IPS-20b (cell line): ENCODE measurements around the gene TPD52L1.

Source experiments
- H3K27ac ChIP-seq: one replicate; pipeline ENCODE4 v1.5.1; 2013; ENCODE audit warnings: low read length
- H3K27me3 ChIP-seq: 2 replicates; pipeline ENCODE4 v1.6.1; 2013; ENCODE audit warnings: mild to moderate bottlenecking, low read length, inconsistent platforms; ENCODE audit not compliant: insufficient read depth
- H3K36me3 ChIP-seq: 2 replicates; pipeline ENCODE4 v1.6.1; 2013; ENCODE audit warnings: low read depth, mild to moderate bottlenecking, inconsistent platforms, low read length, moderate library complexity; ENCODE audit not compliant: insufficient read depth
- H3K4me1 ChIP-seq: 2 replicates; pipeline ENCODE4 v1.6.1; 2013; ENCODE audit warnings: mild to moderate bottlenecking, control low read depth, inconsistent platforms, low read length, moderate library complexity; ENCODE audit not compliant: insufficient read depth
- H3K4me3 ChIP-seq: 2 replicates; pipeline ENCODE4 v1.5.1; 2013; ENCODE audit warnings: mild to moderate bottlenecking, low read length, inconsistent platforms
- H3K9ac ChIP-seq: 2 replicates; pipeline ENCODE4 v1.6.1; 2013; ENCODE audit warnings: low read depth, mild to moderate bottlenecking, inconsistent platforms, low read length, moderate library complexity
- H3K9me3 ChIP-seq: 2 replicates; pipeline ENCODE4 v1.6.1; 2013; ENCODE audit warnings: mild to moderate bottlenecking, low read depth, low read length, inconsistent platforms; ENCODE audit not compliant: insufficient read depth

Gene TPD52L1

GRCh38 chr6:125188037-125188436 lies 34.5 kb downstream of the TPD52L1 start:
- Histone ChIP-seq H3K9me3 (no peaks in the 10 kb centered on the region), H3K27me3 (no peaks in the 10 kb centered on the region), H3K4me1 (peaks cover 18% of the 10 kb centered on the region), H3K9ac (no peak overlapping the region), H3K36me3 (no peaks in the 10 kb centered on the region), H3K27ac (no peak overlapping the region), H3K4me3 (no peak overlapping the region)

GRCh38 chr6:125188594-125189203 lies 35.1 kb downstream of the TPD52L1 start:
- no peak overlapping the region for H3K9ac ChIP-seq

GRCh38 chr6:125189494-125189893 lies 35.9 kb downstream of the TPD52L1 start:
- H3K27ac ChIP-seq = no peak overlapping the region
- no peaks in the 10 kb centered on the region for H3K27me3 ChIP-seq
- H3K9ac ChIP-seq = no peak overlapping the region
- peaks cover 18% of the 10 kb centered on the region for H3K4me1 ChIP-seq
- H3K36me3 ChIP-seq = no peaks in the 10 kb centered on the region
- no peaks in the 10 kb centered on the region for H3K9me3 ChIP-seq
- no peak overlapping the region for H3K4me3 ChIP-seq

More at GRCh38 chr6:125188594-125189203, 35.1 kb downstream of the TPD52L1 start:
- no peaks in the 10 kb centered on the region for H3K27me3 ChIP-seq
- no peak overlapping the region for H3K27ac ChIP-seq
- H3K4me3 ChIP-seq = no peak overlapping the region
- peaks cover 18% of the 10 kb centered on the region for H3K4me1 ChIP-seq
- no peaks in the 10 kb centered on the region for H3K9me3 ChIP-seq
- no peaks in the 10 kb centered on the region for H3K36me3 ChIP-seq

- no peaks in the 10 kb centered on the region for H3K36me3 ChIP-seq
- no peak overlapping the region for H3K27ac ChIP-seq
- H3K27me3 ChIP-seq = no peaks in the 10 kb centered on the region
- H3K4me3 ChIP-seq = no peak overlapping the region
- no peaks in the 10 kb centered on the region for H3K9me3 ChIP-seq
- no peak overlapping the region for H3K9ac ChIP-seq
- H3K4me1 ChIP-seq = peaks cover 18% of the 10 kb centered on the region
Measured at GRCh38 chr6:125190667-125191066, 37.1 kb downstream of the TPD52L1 start.

GRCh38 chr6:125191916-125192609 lies 38.5 kb downstream of the TPD52L1 start:
- Histone ChIP-seq H3K36me3 (no peaks in the 10 kb centered on the region), H3K9ac (no peak overlapping the region), H3K4me3 (0 out of 2 replicates have a peak overlapping the region, but pooled peaks have one; percentile 3), H3K9me3 (no peaks in the 10 kb centered on the region), H3K4me1 (peaks cover 18% of the 10 kb centered on the region), H3K27ac (no peak overlapping the region), H3K27me3 (no peaks in the 10 kb centered on the region)

- no peak overlapping the region for H3K27ac ChIP-seq
- H3K9ac ChIP-seq = no peak overlapping the region
- no peaks in the 10 kb centered on the region for H3K9me3 ChIP-seq
- peaks cover 18% of the 10 kb centered on the region for H3K4me1 ChIP-seq
- H3K4me3 ChIP-seq = no peak overlapping the region
- H3K36me3 ChIP-seq = no peaks in the 10 kb centered on the region
- H3K27me3 ChIP-seq = no peaks in the 10 kb centered on the region
Measured at GRCh38 chr6:125192610-125192930, 39.0 kb downstream of the TPD52L1 start.

- Histone ChIP-seq H3K27ac (no peak overlapping the region), H3K36me3 (no peaks in the 10 kb centered on the region), H3K4me1 (peaks cover 18% of the 10 kb centered on the region), H3K27me3 (no peaks in the 10 kb centered on the region), H3K9ac (no peak overlapping the region), H3K9me3 (no peaks in the 10 kb centered on the region), H3K4me3 (no peak overlapping the region)
Measured at GRCh38 chr6:125193208-125193607, 39.6 kb downstream of the TPD52L1 start.

GRCh38 chr6:125194941-125195340 lies 41.4 kb downstream of the TPD52L1 start:
- Histone ChIP-seq H3K4me3 (no peak overlapping the region), H3K36me3 (no peaks in the 10 kb centered on the region), H3K4me1 (peaks cover 18% of the 10 kb centered on the region), H3K27ac (no peak overlapping the region), H3K9ac (no peak overlapping the region), H3K9me3 (no peaks in the 10 kb centered on the region), H3K27me3 (no peaks in the 10 kb centered on the region)

GRCh38 chr6:125195526-125195925 lies 42.0 kb downstream of the TPD52L1 start:
- H3K36me3 ChIP-seq = no peaks in the 10 kb centered on the region
- no peak overlapping the region for H3K27ac ChIP-seq
- peaks cover 17% of the 10 kb centered on the region for H3K4me1 ChIP-seq
- H3K27me3 ChIP-seq = no peaks in the 10 kb centered on the region
- no peak overlapping the region for H3K4me3 ChIP-seq
- H3K9ac ChIP-seq = no peak overlapping the region
- H3K9me3 ChIP-seq = no peaks in the 10 kb centered on the region

GRCh38 chr6:125196613-125197012 lies 43.0 kb downstream of the TPD52L1 start:
- Histone ChIP-seq H3K9me3 (no peaks in the 10 kb centered on the region), H3K4me1 (peaks cover 8% of the 10 kb centered on the region), H3K4me3 (no peak overlapping the region), H3K9ac (no peak overlapping the region), H3K27me3 (no peaks in the 10 kb centered on the region), H3K27ac (no peak overlapping the region), H3K36me3 (no peaks in the 10 kb centered on the region)

- Histone ChIP-seq H3K9me3 (no peaks in the 10 kb centered on the region), H3K27ac (no peak overlapping the region), H3K36me3 (no peaks in the 10 kb centered on the region), H3K9ac (no peak overlapping the region), H3K4me1 (no peaks in the 10 kb centered on the region; the same call in 1 of the 2 replicates), H3K27me3 (no peaks in the 10 kb centered on the region), H3K4me3 (no peak overlapping the region)
Measured at GRCh38 chr6:125197795-125198269, 44.3 kb downstream of the TPD52L1 start.

- no peak overlapping the region for H3K4me3 ChIP-seq
Measured at GRCh38 chr6:125198398-125198937, 44.9 kb downstream of the TPD52L1 start.

More at GRCh38 chr6:125198398-125198937, 44.9 kb downstream of the TPD52L1 start:
- Histone ChIP-seq H3K27me3 (no peaks in the 10 kb centered on the region), H3K4me1 (peaks cover 6% of the 10 kb centered on the region; the same call in 1 of the 2 replicates), H3K27ac (no peak overlapping the region), H3K9ac (no peak overlapping the region), H3K9me3 (no peaks in the 10 kb centered on the region), H3K36me3 (no peaks in the 10 kb centered on the region)
